Activated T-cell treated with anti-CD3 and anti-CD28 coated beads, Interleukin-2, amount 50 U/mL, for 48 hours (primary cell): ENCODE measurements around the gene SH3RF3.
"Not testable (repeated sequence)": the region's sequence is repeated elsewhere in the genome, so short reads cannot be mapped to it uniquely, and the experiment has no call there.

ENCODE experiments used
- DNase-seq, 2 experiments: peaks; one replicate each; pipeline ENCODE4 v3.0.0-alpha.2; 2020

The SH3RF3 gene

DNA sequence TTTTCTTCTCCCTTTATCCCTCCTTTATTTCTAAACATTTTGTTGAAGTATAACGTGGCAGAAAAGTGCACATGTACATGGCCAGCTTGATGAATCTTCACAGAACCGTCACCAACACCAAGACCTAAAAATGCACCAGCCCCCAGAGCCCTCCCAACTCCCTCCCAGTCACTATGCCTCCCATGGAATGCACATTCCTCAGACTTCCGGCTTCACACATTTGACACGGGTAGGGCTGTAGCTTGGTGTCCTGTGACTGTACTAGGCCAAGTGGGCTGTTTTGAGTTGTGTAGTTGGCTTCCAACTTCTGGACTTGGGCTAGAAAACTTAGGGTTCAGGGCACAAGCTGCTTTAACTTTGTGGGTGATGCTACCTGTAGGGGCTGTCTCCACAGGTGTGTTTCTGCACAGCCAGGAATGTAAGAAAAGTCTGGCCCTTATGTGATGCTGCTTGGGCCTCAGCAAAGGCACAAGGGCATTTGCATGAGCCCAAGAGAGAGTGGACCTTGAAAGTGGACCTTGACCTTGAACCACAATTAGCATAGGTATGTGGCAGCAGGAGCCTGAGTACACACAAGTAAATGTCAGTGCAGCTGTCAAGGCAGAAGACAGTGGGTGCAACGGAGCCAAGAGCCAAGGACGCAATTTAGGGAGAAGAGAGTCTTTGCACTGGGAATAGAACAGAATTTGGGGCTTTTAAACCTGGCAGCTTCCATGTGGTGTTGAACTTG lies 406.4 kb downstream of the SH3RF3 start:
- DNase-seq = no peak

- DNase-seq = not testable (repeated sequence)
Observed at GRCh38 chr2:109536556-109536955, 407.6 kb downstream of the SH3RF3 start.

DNA sequence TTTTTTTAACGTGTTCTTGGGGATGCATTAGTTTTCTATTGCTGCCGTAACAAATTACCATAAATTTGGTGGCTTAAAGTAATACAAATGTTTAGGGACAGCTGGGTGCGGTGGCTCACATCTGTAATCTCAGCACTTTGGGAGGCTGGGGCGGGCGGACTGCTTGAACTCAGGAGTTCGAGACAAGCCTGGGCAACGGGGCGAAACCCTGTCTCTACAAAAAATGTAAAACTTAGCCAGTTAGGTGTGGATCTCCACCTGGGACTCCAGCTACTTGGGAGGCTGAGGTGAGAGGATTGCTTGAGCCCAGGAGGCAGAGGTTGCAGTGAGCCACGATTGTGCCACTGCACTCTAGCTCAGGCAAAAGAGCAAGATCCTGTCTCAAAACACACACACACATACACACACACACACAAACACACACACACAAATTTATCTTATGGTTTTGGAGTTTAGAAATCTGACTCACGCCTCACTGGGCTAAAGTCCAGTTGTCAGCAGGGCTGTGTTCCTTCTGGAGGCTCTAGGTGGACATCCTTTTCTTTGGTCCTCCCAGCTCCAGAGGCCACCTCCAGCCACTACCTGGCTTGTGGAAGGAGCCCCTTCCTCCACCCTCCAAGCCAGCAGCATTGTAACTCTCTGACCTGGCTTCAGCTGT lies 408.7 kb downstream of the SH3RF3 start:
- DNase-seq = no peak

GRCh38 chr2:109538546-109538945 lies 409.5 kb downstream of the SH3RF3 start:
- DNase-seq = no peak

DNA sequence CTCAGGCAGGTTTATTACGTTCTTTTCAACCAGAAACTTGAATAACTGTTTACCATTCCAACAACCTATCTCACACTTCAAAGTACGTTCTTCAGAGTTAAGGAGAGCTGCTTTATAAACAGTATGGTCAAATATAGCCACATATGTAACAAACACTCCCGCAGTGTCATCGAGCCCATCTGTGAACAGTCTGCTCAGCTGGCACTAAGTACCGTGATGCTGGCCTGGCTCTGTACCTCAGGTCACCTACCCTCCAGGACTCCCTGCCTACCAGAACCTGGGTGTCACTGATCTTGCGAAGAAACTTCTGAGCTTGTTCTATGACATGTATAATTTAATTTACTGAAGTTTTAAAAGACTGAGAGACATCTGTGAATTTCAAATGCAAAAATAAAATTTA lies 413.4 kb downstream of the SH3RF3 start:
- DNase-seq = no peak

GRCh38 chr2:109545828-109546713 lies 417.1 kb downstream of the SH3RF3 start:
- DNase-seq = peak; percentile 74 to 83

DNA sequence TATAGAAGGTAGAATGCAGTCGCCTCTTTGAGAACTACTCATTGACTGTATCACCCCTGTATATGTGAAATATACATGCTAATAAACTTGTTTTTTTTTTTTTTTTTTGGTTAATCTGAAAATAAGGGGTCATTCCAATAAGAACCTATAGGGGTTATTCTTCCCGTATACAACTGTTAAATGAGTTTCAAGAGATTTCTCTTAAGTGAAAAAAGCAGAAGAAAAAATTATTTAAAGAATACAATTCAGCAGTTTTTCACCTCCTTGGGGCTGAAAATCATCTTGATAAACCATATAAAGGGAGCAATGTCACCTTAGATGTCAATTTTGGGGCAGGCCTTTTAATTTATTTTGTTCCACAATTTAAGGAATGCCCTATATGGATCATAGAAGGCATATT lies 418.3 kb downstream of the SH3RF3 start:
- no peak for DNase-seq

DNA sequence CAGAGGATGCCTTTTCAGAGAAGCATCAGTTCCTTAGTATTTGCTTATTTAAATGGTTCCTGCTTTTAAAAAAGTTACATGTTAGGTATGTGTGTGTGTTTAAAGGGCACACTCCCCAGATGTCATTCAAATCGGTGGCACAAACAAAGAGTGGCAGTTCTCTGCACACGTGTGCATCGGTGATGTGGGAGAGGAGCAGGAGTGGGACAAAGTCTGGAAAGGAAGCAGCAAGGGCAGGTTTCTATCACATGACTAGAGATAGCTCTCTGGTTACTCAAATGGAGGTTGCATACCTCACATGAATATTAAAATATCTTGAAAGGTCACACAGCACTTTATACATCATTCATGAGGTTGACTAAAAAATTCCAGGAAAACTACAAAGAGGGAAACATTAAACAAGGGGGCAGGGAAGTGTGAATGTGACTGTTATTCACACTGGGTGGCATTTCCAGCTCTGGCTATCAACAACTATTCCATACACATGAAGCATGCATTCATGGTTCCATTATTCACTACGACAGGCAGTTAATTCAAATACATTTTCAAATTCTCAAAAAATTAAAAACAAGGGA lies 420.1 kb downstream of the SH3RF3 start:
- no peak for DNase-seq
